Measurements from ENCODE around the gene FRS2.

Gene FRS2

GRCh38 chr12:69627501-69627900 is 157.3 kb downstream of the FRS2 start:
- no peak for TF ChIP-seq CTCF (IDR thresholded peaks at IDR 0.05)
